SW 1271 (cell line): ENCODE data around the gene TLR5.

Source experiments
- DNase-seq, 2 experiments: peaks; one replicate each; lab custom pipeline; 2025; lab: John Stamatoyannopoulos, UW

TLR5 gene

DNA sequence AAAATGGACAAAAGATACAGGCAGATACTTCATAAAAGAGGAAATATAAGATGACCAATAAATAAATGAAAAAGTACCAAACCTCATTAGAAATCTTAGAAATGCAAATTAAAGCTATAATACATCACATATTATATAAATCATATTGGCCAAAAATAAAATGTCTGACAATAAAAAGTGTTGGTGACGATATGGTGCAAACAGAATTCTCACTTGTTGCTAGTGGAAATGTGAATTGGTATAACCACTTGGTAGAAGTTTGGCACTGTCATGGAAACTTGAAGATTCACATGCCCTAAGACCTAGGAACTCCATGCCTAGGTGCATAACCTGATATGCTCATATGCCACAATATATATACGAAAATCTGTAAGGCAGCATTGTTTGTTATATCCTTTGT, 4.4 kb upstream of the TLR5 start:
- no peak for DNase-seq

DNA sequence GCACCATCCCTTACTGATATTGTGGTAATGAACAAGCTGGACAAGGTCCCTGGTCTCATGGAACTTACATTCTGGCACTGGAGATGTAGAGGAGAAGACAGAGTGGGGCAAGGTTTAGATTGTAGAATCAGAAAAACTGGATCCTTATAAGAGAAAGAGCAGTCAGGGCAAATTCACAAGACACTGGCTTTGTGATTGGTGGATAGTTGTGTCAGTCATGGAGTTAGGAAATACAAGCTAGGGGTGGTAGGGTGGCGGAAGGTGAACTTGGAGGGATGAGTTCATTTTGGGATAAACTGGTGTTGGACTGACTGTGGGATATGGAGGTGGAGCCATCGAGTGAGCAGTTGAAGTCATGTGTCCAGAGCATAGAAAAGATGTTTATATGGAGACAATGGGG, 3.7 kb upstream of the TLR5 start:
- no peak for DNase-seq

DNA sequence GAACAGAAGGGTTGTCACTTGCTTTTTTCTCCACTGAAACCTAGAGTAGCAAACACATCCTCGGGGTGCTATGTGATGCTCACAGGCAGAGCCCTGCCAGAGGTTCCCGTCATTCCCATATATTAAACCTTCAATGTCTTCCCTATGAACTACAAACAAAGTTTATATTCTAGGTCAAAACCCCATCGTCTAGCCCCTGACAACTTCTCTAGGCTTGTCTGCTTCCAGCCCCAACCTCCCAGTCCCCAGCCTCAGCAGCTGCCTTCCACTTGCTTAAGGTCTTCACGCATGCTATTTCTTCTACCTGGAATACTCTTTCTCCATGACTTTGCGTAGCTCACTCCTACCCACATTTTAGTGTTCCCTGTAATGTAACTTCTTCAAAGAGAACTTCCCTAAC, 1.9 kb upstream of the TLR5 start:
- DNase-seq: no peak

DNA sequence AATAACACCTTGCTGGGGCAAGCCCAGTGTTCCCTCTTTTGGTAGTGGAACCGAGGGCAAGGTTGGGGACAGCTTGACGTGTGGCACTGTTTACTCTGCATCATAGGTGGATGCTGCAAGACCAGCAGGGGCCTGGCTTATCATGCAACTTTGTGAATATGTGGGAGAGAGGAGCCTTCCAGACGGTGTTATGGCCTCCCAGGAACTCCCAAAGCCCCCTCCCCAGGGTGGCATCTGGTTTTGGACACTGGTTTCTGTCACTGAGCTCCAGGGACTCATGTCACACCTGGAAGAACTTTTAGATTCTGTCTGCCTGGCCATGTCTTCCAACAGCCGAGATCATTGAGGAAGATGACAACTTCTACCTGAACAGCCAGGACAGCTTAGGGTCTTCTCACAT, 1.4 kb upstream of the TLR5 start:
- no peak for DNase-seq

DNA sequence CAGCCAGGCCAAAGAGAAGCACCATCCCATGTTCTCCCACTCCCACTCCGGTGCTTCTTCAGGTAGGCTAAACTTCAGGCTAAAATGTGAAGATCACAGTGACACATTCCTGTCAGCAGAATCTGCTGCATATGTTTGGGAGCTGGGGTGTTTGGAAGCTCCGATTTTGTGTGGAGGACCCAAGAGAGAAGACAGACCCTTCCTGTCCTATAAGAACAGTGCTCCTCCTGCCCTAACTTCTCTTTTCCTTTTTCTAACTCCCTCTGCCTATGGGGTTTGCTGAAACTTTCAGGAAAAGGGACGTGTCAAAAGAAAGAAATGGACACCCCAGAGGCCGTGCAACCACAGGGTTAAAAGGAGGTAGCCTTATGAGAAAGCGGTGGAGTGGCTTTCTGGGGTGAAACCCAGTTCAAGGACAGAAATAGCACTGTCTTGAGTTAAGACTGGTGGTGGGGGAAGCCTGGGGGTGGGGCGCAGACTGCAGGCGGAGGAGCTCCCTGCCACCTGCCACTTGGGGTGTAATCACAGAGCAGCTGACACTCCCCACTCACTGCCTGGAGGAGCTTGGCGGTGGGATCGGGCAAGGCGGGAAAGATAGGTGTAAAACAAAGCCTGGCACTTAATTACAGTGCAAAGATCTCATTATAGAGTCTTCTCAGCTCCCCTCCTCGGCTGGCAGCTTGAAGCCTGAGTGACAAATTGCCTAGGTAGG, 645 bp upstream of the TLR5 start:
- DNase-seq: no peak

DNA sequence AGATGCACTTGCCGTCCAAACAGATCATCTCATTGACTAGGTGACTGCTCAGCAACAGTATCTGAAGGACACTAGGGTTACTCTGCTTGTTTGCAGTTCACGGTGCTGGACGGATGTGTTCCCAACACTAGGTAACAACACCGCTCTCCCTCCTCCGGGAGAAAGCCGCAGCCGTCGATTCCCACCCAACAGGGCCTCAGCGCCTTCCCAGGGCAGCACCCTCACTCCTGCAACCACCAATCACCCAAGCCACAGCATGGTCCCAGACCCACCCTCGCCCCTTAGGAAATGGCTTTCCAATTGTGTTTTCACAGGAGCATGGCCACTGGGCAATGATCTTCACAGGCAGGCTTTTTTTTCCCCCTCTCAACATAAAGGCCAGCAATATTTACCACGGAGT, 779 bp downstream of the TLR5 start:
- DNase-seq: no peak

DNA sequence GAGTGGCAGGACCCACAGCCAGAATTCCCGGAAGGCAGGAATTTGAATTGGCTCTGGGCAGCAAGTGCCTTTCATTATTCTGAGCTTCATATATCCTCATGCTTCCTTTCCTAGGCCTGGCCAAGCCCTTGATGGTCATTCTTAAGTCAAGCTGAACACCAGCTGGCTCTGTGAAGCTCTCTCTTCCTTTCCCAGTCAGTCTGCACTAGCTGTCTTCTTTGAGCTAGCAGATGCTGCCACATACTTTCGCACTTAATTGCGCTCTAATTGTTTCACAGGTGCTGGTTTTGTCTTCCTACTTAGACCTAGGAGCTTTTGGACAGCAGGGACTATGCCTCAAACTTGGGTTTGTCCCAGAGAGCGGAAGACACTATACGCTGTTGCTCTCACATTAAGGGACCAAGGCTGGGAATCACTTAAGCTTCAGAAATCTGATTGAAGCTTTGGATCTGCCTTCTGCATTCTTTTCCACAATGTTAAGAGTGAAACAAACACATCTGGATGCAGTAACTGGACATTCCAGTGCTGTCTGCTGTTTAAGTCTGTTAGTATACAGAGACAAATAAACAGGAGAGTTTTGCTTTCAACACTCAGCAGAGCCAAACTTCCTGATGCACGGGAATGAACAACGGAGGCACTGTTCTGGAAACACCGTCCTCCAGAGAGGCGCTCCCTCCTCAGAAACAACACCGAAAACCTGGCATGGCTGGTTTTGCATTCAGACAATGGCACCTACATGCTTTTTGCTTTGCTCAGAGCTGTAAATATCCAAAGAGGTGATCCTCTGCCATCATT, 2.2 kb downstream of the TLR5 start:
- no peak for DNase-seq

DNA sequence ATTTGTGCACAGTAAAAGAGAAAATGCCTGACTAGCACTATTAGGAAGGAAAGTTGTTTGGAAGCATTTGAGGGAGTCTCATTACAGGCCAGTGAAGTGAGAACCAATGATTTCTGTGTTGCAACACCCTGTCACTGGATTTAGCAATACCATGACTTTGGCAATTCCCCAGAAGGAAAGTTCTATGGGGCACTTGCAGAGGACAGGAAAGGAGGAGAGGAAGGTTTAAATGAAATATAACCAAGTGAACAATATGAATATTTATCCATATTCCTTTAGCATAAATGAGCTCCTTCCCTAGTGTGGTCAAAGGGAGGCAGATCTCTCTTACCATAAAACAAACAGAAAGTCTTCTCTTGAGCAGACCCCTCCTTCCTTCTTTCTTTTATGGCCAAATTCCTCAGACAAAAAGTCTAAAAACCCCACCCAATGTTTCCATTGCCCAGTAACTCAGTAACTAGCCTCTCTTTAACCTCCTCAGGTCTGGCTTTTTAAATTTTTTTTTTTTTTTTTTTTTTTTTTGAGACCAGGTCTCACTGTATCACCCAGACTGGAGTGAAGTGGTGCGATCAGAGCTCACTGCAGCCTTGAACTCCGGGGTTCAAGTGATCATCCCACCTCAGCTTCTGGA, 5.5 kb downstream of the TLR5 start:
- DNase-seq: no peak

DNA sequence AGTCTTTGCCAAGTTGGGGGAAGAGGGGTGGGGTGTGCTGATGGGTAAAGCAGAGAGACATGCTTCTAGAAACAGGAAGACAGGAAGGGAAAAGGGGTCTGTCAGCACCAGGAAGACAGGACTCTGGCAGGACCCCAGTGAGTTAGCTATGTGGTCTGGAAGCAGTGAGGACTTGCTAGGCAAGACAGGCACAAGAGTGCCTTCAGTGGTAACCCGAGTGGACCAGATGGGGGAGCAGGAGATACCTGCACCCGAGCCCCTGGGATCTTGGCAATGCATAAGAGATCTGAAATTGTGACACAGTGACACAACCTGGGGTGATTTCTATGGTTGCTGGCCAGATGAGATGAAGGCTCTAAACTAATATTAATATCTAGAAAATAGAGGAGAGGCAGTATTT, 7.0 kb downstream of the TLR5 start:
- DNase-seq: no peak

DNA sequence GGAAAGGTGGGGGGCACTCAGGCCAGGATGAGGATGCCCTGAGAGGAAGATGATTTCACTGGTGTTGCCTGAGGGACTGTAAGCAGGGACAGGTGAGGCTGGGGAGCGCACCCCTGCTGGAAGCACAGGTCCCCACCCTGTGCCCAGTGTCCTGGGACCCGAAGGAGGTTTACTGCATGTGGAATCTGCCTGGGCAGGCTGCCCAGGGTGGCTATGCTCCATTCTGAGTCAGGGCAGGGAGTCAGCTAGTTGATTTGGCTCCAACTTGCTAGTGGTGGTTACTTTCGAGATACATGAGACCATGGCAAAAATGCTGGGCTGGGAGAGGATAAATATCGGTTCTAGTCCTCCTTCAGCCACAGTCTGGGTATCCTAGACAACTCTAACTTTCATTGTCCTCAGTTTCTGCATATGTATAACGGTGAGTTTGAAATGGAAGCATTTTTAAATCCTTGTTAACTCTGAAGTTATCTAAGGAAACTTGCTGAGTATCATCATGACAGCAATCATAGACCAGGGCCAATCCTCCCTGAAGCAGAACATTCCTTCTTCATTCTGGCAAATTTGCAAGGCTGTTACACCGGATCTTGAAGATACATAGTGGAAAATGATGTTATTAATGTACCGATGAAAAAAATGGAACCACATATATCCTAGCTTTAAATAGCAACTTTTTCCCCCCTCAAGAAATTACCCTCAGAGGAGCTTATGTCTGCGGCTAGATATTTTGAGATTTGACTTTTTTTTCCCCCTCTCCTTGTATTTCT, 7.7 kb downstream of the TLR5 start:
- no peak for DNase-seq

DNA sequence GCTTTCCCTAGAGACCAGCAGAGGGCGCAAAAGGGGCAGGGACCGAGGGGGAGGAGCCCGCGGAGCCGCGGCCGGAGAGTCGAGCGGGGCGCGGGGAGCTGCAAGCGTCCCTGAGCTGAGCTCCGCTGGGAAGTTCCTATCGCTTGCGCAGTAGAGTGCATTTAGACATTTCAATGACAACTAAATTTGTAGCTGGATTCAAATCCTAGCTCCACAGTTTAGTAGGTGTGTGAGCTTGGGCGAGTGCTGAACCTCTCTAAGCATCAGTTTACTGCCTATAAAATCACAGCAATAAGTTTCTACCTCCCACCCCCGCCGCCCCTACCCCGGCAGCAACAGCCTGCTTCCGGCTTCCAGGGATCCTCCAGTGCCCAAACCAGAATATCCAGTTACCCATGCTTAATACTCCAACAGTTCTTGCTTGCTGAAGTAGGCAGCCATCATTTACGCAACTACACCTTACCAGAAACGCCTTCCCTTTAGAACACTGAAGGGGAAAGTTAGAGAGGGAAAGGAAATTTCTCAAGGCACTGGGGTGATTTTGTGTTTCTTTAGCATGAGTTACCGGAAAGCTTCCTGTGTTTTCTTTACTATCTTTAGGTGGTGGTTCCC, 9.1 kb downstream of the TLR5 start:
- peak; percentile 28 to 38 for DNase-seq

DNA sequence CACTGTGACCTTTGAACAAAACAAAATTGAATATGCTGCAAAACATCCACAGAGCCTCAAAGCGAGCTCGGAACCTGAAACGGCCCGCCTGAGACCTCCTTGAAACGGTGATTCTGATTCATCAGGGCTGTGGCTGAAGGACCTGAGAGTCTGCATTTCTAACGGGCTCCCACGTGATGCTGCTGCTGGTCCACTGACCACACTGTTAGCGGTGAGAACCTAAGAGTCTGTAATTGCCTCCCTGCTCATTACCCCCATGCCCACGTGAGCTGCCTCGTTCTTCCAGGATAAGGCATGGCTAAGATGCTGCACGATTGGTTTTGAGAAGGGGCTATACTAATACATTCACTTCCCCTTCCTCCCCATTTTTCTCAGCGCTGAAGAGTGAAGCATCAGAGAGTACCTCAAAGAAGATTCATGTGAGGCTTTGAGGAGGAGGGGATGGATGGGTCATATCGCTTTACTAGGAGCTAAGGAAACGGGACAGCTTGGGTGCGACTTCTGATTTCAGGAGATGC, 9.7 kb downstream of the TLR5 start:
- DNase-seq: no peak

DNA sequence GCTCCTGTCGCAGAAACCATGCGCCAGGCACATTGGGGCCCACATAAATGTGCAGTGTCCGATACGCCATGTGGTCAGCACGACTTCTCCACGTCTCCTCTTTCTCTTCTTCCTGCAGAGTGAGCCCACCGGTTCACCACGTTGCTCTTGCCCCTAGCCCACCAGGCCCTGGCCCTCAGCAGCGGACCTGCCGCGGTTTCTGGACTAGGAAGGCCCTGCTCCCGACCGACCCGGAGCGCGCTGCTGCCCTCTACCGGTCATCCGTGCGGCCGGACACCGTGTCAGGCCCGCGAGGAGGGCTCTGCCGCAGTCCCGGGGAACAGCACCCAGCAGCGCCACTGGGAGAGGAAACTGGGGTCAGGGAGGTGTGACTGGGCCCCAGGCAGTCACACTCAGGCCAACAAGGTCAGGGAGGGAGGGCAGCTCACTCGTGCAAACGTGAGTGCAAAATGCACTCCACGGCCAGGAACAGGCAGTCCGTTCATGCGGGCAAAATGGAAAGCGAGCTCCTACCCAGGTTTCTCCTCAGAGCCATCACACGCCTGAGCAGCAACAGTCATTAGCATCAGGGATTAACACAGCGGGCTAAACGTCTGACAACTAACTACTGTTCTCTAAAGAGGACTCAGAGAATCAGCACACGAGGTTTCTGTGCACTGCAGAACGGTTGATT, 13.7 kb downstream of the TLR5 start:
- no peak for DNase-seq

DNA sequence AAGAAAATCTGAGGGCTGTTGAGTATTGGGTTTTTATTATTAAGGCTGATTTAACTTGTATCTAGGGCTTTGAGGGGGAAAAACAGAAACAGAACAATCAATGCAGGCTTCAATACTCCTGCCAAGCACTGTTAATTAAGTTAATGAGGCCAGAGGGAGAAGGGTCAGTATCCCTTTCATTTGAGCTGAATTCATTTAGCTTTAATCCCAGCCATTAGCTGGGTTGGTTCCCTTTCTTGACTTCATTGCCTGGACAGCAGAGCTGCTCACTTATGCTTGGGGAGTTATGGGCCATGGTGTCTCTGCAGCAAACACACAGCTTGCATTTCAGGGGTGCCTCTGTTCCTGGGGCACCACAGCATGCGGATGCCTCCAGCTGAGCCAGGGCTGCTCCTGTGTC, 16.3 kb downstream of the TLR5 start:
- DNase-seq: no peak

DNA sequence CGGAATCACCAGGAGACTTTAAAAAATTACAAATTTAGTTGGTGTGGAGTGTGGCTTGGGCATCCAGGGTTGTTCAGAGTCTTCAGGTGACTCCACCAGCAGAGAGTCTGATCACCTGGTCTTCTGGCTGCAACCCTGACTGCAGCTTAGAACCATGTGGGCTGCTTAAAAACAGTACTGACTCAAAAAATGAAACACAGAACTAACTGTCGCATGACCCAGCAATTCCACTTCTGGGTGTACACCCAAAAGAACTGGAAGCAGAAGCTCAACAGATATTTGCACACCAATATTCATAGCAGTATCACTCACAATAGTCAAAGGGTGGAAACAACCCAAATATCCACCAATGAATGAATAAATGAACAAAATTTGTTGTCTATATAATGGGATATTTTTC, 17.3 kb downstream of the TLR5 start:
- no peak for DNase-seq

DNA sequence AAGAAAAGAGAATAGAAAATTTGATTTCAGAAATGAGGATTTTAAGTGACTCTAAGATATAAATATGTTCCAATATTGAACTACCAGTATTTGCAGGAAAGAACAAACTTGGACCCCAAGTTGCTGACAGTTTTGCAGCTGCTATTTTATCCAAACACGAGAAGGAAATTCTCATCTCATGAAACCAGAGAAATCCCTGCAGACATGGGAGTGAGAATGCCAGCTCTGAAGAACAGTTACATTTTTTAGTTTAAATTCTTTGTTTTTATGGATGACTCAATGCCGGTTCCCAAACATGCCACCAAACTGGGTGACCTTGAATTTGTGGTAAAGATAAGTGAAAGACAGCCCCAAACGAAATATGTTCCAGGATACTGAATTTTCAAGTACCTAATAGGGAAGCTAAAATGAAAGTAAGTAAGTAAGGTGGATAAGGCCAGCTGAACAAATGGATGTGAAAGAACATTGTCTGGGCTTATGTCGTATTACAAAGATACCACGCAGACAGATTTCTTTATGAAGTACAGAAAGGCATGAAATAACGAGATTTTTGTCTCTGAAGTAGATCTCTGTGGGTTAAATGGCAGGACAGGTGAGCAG, 19.9 kb downstream of the TLR5 start:
- DNase-seq: no peak

DNA sequence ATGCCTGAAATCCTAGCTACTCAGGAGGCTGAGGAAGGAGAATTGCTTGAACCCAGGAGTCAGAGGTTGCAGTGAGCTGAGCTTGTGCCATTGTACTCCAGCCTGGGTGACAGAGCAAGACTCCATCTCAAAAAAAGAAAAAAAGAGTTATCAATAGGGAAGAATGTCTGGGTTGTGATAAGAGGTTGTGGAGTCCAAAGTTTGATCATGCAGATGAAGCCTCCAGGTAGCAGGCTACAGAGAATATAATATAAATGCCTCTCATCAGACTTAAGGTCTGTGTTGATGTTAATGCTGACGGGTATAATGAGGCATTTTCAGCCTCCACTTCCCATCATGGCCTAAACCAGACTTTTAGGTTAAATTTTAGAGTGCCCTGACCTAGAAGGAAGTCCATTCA, 24.6 kb downstream of the TLR5 start:
- no peak for DNase-seq

DNA sequence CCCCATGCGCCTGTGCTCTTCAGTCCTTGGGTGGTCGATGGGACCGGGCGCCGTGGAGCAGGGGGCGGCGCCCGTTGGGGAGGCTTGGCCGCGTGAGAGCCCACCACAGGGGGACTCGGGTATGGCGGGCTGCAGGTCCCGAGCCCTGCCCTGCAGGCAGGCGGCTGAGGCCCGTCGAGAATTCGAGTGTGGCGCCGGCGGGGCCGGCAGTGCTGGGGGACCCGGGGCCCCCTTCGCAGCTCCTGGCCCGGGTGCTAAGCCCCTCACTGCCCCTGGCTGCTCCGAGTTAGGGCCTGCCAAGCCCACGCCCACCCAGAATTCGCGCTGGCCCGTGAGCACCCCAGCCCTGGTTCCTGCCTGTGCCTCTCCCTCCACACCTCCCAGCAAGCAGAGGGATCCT, 26.1 kb downstream of the TLR5 start:
- DNase-seq: no peak

DNA sequence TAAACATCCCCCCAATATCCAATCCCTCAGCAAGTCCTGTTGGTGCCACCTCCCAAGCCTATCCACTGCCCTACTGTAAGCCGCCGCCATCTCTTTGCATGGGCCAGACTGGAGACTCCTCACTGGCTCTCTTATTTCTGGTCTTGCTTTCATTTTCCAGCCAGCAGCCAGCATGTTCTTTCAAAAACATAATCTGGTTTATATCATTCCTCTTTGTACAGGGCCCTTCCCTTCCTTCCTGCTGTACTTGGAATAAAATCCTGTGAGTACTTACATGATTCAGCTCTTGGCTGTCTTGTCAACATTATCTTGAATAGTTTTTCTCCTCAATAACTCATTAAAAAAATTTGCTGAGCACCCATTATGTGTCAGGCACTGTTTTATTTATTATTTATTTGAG, 28.2 kb downstream of the TLR5 start:
- no peak for DNase-seq

DNA sequence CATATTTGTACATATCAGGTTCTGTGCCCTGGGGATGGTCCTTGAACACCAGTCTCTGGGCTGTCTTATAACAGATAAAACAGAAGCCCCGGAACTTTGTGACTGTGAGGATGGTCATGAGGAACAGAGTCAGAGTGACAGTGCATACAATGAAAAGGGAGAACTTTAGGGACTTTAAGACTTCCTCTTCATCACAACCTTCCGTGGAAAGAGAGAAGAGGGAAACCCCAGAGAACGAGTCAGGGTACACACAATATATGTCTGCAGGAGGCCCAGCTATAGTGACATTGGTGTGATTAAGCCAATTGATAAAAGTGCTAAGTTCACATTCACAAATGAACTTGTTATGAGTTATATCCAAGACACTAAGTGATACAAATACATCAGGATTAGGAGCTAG, 32.1 kb downstream of the TLR5 start:
- DNase-seq: no peak

DNA sequence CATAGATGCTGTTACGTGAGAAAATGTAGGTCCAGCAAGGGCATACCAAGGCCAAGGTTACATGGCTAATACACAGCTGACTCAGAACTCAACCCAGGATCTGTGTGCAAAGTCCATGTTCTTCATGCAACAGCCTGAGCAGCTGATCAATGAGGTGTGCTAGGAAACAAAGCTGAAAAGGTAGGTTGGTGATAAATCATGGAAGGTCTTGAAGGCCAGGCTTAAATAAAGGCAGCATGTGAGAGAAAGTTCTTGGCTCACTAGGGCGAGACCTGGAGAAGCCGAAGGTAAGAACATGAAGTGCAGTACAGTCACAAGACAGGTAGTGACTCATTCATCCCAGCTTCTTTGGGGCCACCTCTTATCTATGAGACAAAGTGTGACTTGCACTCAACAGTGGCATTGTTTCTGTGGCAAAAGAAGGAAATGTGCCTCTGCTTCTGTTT, 33.4 kb downstream of the TLR5 start:
- no peak for DNase-seq
